GM23338 (cell line): ENCODE data around the gene DCAF11. TPM values are rescaled to one million over a fixed set of nuclear protein-coding genes. Genes with fewer than 3 reads are reported as not detected.

ENCODE experiments used
- ATAC-seq: fragments of 200-7000 bp; cut with Tn5 transposase; 3 replicates; pipeline ENCODE4 v1.9.1; 2020
- DNase-seq: peaks from one replicate; pipeline ENCODE4 v3.0.0-alpha.2; 2015; ENCODE audit warnings: low spot score
- H2AFZ ChIP-seq: fragments of 200-600 bp; sonication (generic); 2 replicates; pipeline ENCODE4 v1.8.0; 2016; ENCODE audit warnings: antibody characterized with exemption, mild to moderate bottlenecking, moderate library complexity
- H3F3A ChIP-seq: fragments of 200-600 bp; sonication (generic); replicated peaks from 2 replicates; pipeline ENCODE4 v1.8.0; 2017; ENCODE audit warnings: antibody characterized with exemption, mixed run types, low read depth
- H3K27ac ChIP-seq: fragments of 200-600 bp; sonication (generic); 2 replicates; pipeline ENCODE4 v1.6.1; 2016; ENCODE audit warnings: low read depth
- H3K27me3 ChIP-seq: fragments of 200-600 bp; sonication (generic); 2 replicates; pipeline ENCODE4 v1.8.0; 2016; ENCODE audit warnings: mild to moderate bottlenecking, mixed run types, moderate library complexity; ENCODE audit not compliant: insufficient read depth
- H3K36me3 ChIP-seq: fragments of 200-600 bp; sonication (generic); 2 replicates; pipeline ENCODE4 v1.8.0; 2016; ENCODE audit warnings: mild to moderate bottlenecking; ENCODE audit not compliant: insufficient read depth
- H3K4me1 ChIP-seq: fragments of 200-600 bp; sonication (generic); 2 replicates; pipeline ENCODE4 v1.8.0; 2016; ENCODE audit warnings: mild to moderate bottlenecking, moderate library complexity; ENCODE audit not compliant: insufficient read depth
- H3K4me2 ChIP-seq: fragments of 200-600 bp; sonication (generic); 2 replicates; pipeline ENCODE4 v1.7.1; 2017; ENCODE audit warnings: mixed run types
- H3K4me3 ChIP-seq: fragments of 200-600 bp; sonication (generic); 2 replicates; pipeline ENCODE4 v1.6.1; 2016; ENCODE audit warnings: mixed run types
- H3K79me2 ChIP-seq: fragments of 200-600 bp; sonication (generic); replicated peaks from 2 replicates; pipeline ENCODE4 v1.8.0; 2017; ENCODE audit warnings: mild to moderate bottlenecking; ENCODE audit not compliant: insufficient read depth
- H3K9me2 ChIP-seq: fragments of 200-600 bp; sonication (generic); 2 replicates; pipeline ENCODE4 v1.8.0; 2017; ENCODE audit not compliant: insufficient read depth
- H4K20me1 ChIP-seq: fragments of 200-600 bp; sonication (generic); replicated peaks from 2 replicates; pipeline ENCODE4 v1.8.0; 2017; ENCODE audit warnings: mild to moderate bottlenecking; ENCODE audit not compliant: insufficient read depth
- H3K27ac Mint-ChIP-seq: 2 replicates; pipeline ENCODE4 v1.8.0; 2020; ENCODE audit warnings: inconsistent platforms, mild to moderate bottlenecking, moderate library complexity, mixed read lengths
- H3K27me3 Mint-ChIP-seq: 3 replicates; pipeline ENCODE4 v1.8.0; 2022; ENCODE audit warnings: low read depth, mild to moderate bottlenecking, moderate library complexity, mixed read lengths, inconsistent platforms; ENCODE audit not compliant: insufficient read depth, poor library complexity
- H3K36me3 Mint-ChIP-seq: 3 replicates; pipeline ENCODE4 v1.8.0; 2021; ENCODE audit warnings: low read depth, mild to moderate bottlenecking, inconsistent platforms, moderate library complexity, mixed read lengths
- H3K4me1 Mint-ChIP-seq: 3 replicates; pipeline ENCODE4 v1.8.0; 2020; ENCODE audit warnings: mild to moderate bottlenecking, inconsistent platforms, mixed read lengths
- H3K4me3 Mint-ChIP-seq: 3 replicates; pipeline ENCODE4 v1.8.0; 2021; ENCODE audit warnings: moderate library complexity, mild to moderate bottlenecking, inconsistent platforms, mixed read lengths
- H3K9me3 Mint-ChIP-seq: 3 replicates; pipeline ENCODE4 v1.8.0; 2020; ENCODE audit warnings: moderate library complexity, mild to moderate bottlenecking, inconsistent platforms, mixed read lengths
- CREB1 ChIP-seq: fragments of 250-450 bp; sonication (Bioruptor Pico); IDR thresholded peaks from 2 replicates; pipeline ENCODE4 v1.5.0; 2020; ENCODE audit warnings: low read depth, mild to moderate bottlenecking, moderate library complexity
- CTCF ChIP-seq, 2 experiments: fragments of 200-600 bp in 1 of 2; sonication (generic) in 1 of 2; conservative IDR thresholded peaks; 2 replicates each; pipeline versions ENCODE4 v1.5.1 to v1.6.1; 2016 to 2017; ENCODE audit warnings: antibody characterized with exemption in 2 of 2, low read depth in 2 of 2, mild to moderate bottlenecking in 2 of 2, moderate library complexity in 1 of 2
- ETS1 ChIP-seq: IDR thresholded peaks from 2 replicates; pipeline ENCODE4 v1.6.1; 2016; ENCODE audit warnings: antibody characterized with exemption
- EZH2 ChIP-seq: fragments of 200-600 bp; sonication (generic); IDR thresholded peaks from one replicate; pipeline ENCODE4 v1.8.0; 2017; ENCODE audit warnings: antibody characterized with exemption, mild to moderate bottlenecking, low read depth; ENCODE audit not compliant: unreplicated experiment
- EZH2phosphoT487 ChIP-seq: fragments of 200-600 bp; sonication (generic); IDR thresholded peaks from one replicate; pipeline ENCODE4 v1.8.1; 2018; ENCODE audit warnings: antibody characterized with exemption; ENCODE audit not compliant: unreplicated experiment
- JUNB ChIP-seq: IDR thresholded peaks from one replicate; pipeline ENCODE4 v1.6.1; 2016; ENCODE audit warnings: antibody characterized with exemption; ENCODE audit not compliant: unreplicated experiment
- NANOG ChIP-seq: IDR thresholded peaks from 2 replicates; pipeline ENCODE4 v1.6.1; 2016; ENCODE audit warnings: antibody characterized with exemption, borderline replicate concordance
- POLR2AphosphoS5 ChIP-seq: IDR thresholded peaks from 2 replicates; pipeline ENCODE4 v1.6.1; 2016; ENCODE audit warnings: antibody characterized with exemption, low read depth
- REST ChIP-seq: IDR thresholded peaks from one replicate; pipeline ENCODE4 v1.6.1; 2018; ENCODE audit warnings: antibody characterized with exemption; ENCODE audit not compliant: unreplicated experiment
- STAT1 ChIP-seq: IDR thresholded peaks from one replicate; pipeline ENCODE4 v1.6.1; 2016; ENCODE audit warnings: antibody characterized with exemption; ENCODE audit not compliant: unreplicated experiment
- ZNF114 ChIP-seq: fragments of 250-450 bp; sonication (Bioruptor Pico); IDR thresholded peaks from 2 replicates; pipeline ENCODE4 v1.5.0; 2020; ENCODE audit warnings: mild to moderate bottlenecking, moderate library complexity
- ZNF331 ChIP-seq: fragments of 250-450 bp; sonication (Bioruptor Pico); IDR thresholded peaks from 2 replicates; pipeline ENCODE4 v1.5.0; 2020; ENCODE audit warnings: low read depth, mild to moderate bottlenecking, moderate library complexity
- ZNF462 ChIP-seq: fragments of 250-450 bp; sonication (Bioruptor Pico); IDR thresholded peaks from 2 replicates; pipeline ENCODE4 v1.5.0; 2020; ENCODE audit warnings: mild to moderate bottlenecking, moderate library complexity
- polyA plus RNA-seq: library from polyadenylated mRNA; unstranded; fragments of >200 nt; fragmentation: Nextera tagmentation; extraction: Ambion mirVana; gene quantifications from 2 replicates; pipeline ENCODE4 v1.2.1, GENCODE V29; 2016
- total RNA-seq: library from RNA; depleted of rRNA; stranded (reverse); fragments of >200 nt; shearing (Covaris generic); gene quantifications from 2 replicates; pipeline ENCODE4 v1.2.3, GENCODE V29; 2014

DCAF11 gene
- total and polyA plus RNA-seq, 2 experiments from 2014 or later = 18.6 to 93.2 TPM

GRCh38 chr14:24083462-24083861 is 31.1 kb upstream of the DCAF11 start:
- no peaks in the 10 kb centered on the region; the same call in 2 of the 3 replicates for H3K36me3 Mint-ChIP-seq
- peaks cover 15% of the 10 kb centered on the region; the same call in 1 of the 2 replicates for H3F3A ChIP-seq
- no peak overlapping the region for H3K4me3 Mint-ChIP-seq
- H3K27me3 Mint-ChIP-seq = peaks cover 31% of the 10 kb centered on the region
- no peaks in the 10 kb centered on the region for H3K9me3 Mint-ChIP-seq
- ATAC-seq (no peak), DNase-seq (no peak)
- H3K27me3 ChIP-seq = peaks cover 14% of the 10 kb centered on the region; the same call in 1 of the 2 replicates
- H3K9me2 ChIP-seq = no peaks in the 10 kb centered on the region
- peaks cover 19% of the 10 kb centered on the region for H3K4me1 ChIP-seq
- no peaks in the 10 kb centered on the region for H4K20me1 ChIP-seq
- H3K27ac Mint-ChIP-seq = no peak overlapping the region
- no peak for TF ChIP-seq EZH2
- no peak for TF ChIP-seq EZH2phosphoT487
- no peak for TF ChIP-seq NANOG
- no peak for TF ChIP-seq POLR2AphosphoS5
- TF ChIP-seq STAT1 = no peak
- no peak for TF ChIP-seq ZNF462 (CRISPR knock-in tag)
- no peak for TF ChIP-seq ZNF331 (CRISPR knock-in tag)
- no peak for TF ChIP-seq JUNB
- TF ChIP-seq CTCF (conservative IDR thresholded peaks at IDR 0.05; ENCODE audit: low read depth in 2 of 2) = no peak
- TF ChIP-seq ZNF114 = no peak
- TF ChIP-seq CREB1 (CRISPR knock-in tag) = no peak
- no peak for TF ChIP-seq REST
- no peak for TF ChIP-seq ETS1
- H3K79me2 ChIP-seq = no peaks in the 10 kb centered on the region
- H3K4me3 ChIP-seq = no peak overlapping the region
- no peak overlapping the region for H2AFZ ChIP-seq
- no peak overlapping the region for H3K27ac ChIP-seq
- H3K4me2 ChIP-seq = no peak overlapping the region
- H3K4me1 Mint-ChIP-seq = peaks cover 27% of the 10 kb centered on the region
- H3K36me3 ChIP-seq = no peaks in the 10 kb centered on the region
